HG03175 (cell line): ENCODE results near the gene SV2B.

Source experiments
- ATAC-seq: cut with Tn5 transposase; IDR thresholded peaks from one replicate; pipeline ENCODE4 v1.9.1; 2021; ENCODE audit warnings: mild to moderate bottlenecking, moderate library complexity; ENCODE audit not compliant: unreplicated experiment

Gene SV2B

GRCh38 chr15:91261345-91261744, 161.3 kb downstream of the SV2B start:
- ATAC-seq = no peak

GRCh38 chr15:91263632-91264531, 163.8 kb downstream of the SV2B start:
- no peak for ATAC-seq

DNA sequence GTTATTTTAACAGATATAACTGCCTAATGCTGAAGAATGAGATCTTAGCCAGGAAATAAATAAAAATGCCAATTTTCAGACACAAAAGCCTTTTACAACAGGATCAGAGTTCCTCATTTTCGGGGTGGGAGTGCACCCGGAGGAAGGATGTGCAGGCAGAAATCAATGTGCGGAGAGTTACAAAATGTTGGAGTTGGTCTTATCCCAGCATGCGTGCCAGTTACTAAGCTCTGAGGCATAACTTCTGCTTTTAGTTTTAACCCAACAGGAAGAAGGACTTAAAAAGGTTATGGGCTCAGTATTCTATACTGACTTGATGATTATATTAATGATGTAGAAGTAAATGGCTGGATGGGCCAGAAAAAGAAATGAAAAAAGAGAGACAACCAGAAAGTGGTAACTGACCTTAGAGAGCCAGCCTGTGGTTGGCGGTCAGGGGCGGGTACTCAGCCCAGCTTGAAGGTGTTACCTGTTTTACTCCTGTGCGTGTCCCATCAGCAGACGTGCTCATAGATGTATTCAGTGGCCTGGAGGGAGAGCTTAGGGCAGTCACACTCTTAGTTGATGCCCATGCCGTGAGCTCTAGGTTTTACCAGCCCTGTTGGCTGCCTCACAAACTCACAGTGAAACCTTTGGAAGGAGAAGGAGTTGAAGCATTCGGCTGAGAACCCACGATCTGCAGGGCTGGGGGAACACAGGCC, 164.7 kb downstream of the SV2B start:
- no peak for ATAC-seq

DNA sequence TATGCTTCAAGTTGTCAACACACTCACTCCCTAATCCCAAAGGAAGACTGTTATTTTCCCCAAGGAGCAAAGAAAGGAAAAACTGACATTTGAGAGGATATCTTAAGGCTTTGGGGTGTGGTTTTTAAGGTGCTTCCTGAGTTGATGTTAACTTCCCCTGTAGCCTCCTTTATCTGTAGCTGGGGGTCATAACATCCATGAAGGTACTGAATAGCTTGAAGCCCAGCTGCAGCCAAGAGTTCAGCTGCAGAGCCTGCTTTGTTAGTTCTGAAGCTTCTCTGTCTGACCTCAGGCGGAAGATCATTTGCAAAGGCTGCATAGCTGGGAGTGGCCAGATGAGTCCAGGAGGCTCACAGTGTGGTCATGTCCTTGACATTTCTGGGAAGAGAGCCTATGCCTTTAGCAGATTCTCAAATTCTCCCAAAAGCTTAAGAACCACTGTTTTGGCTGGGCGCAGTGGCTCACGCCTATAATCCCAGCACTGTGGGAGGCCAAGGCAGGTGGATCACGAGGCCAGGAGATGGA, 165.4 kb downstream of the SV2B start:
- ATAC-seq = no peak

GRCh38 chr15:91268510-91268909, 168.5 kb downstream of the SV2B start:
- no peak for ATAC-seq

DNA sequence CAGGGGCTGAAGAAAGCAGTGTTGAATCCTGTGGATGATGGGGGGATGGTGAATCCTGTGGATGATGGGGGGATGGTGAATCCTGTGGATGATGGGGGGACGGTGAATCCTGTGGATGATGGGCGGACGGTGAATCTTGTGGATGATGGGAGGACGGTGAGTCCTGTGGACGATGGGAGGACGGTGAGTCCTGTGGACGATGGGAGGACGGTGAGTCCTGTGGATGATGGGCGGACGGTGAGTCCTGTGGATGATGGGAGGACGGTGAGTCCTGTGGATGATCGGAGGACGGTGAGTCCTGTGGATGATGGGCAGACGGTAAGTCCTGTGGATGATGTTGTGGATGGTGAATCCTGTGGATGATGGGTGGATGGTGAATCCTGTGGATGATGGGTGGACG, 170.7 kb downstream of the SV2B start:
- no peak for ATAC-seq

GRCh38 chr15:91271565-91272153, 171.6 kb downstream of the SV2B start:
- peak; percentile 69 for ATAC-seq

- ATAC-seq = no peak
Measured at GRCh38 chr15:91275844-91276243, 175.8 kb downstream of the SV2B start.

DNA sequence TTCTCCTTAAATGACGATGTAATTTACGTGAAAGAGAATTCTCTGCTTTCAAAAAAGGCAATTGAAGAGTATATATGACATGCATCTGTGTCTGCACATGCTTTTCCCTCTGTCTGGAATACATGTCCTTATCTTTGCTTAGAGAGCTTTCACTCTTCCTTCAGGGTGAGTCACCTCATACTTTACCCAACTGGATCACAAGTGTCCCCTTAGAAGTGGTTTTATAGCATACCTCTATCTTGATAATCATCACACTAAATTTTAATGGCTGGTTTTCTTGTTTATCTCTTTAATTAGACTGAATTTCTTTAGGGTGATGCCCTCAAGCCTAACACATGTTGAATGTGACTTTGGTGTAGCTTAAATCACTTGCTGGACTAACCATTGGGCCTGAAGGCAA, 178.9 kb downstream of the SV2B start:
- ATAC-seq = no peak

DNA sequence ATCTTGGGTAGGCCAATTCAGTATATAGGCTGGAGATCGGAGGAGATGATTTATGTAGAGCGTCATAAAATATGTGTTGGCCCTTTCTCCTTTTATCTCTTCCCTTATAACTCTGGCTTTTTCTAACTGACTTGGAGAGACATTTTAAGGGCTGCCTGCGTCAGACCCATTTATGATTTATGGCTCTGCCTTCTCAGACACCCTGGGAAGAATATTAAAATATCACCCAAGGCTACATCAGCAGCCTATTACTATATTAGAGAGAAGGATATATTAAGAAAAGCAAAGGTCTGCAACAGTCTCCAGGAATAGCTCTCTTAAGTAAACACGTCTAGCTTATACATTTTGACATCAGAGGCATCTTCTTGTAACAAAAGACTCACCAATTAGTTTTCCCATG, 179.4 kb downstream of the SV2B start:
- no peak for ATAC-seq

DNA sequence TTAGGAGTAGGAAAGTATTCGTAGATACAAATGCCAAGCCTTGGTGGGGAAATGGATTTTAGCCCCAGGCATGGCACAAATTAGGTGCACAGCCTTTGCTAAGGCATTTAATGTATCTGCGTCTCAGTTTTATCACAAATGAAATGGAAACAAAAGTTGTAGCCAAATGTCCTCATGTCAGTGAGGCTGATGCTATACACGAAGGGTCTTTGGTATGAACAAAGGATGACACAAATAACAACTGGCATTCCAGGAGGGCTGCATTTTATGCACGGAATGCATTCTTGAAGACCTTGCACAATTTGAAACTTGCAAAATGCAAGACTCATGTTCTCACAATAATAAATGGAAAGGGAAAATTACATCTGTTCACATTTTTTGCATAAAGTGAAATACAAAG, 181.9 kb downstream of the SV2B start:
- no peak for ATAC-seq

GRCh38 chr15:91282486-91282885, 182.4 kb downstream of the SV2B start:
- no peak for ATAC-seq

- no peak for ATAC-seq
Measured at GRCh38 chr15:91283155-91283554, 183.1 kb downstream of the SV2B start.

- ATAC-seq = no peak
Measured at GRCh38 chr15:91284758-91285466, 184.9 kb downstream of the SV2B start.

DNA sequence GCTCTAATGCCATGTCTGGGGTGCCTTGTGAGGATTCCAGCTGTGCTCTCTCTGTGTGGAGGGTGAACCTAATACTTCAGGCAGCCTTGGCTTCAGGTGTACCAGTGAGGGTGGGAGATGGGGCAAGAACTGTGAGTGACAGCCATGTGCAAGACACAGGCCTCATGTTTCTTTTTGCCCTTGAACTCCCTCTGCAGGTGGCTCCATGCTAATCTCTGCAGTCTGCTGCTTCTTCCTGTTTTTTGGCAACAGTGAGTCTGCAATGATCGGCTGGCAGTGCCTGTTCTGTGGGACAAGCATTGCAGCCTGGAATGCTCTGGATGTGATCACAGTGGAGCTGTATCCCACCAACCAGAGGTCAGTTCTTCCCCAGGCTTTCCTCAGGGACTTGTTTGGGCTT, 189.3 kb downstream of the SV2B start:
- ATAC-seq = no peak

GRCh38 chr15:91290553-91290952, 190.5 kb downstream of the SV2B start:
- ATAC-seq = no peak

- ATAC-seq = no peak
Measured at GRCh38 chr15:91291673-91292072, 191.6 kb downstream of the SV2B start.

DNA sequence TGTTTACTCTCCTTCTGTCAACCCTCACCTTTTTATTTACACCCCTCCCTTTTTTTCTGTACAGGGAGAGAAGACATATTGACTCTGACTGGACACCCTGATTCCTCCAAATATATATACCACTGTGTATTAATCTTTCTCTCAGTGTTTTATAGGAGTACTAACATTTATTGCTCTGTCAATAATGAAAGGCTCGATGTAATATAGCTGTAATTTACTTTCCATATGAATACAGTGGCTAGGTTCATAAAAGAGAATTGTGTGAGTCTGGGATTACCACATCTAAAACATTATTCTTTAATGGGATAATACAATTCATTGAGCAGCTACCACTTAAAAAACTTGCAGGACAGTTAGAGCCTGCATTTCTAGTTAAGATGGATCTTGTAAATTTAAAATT, 194.3 kb downstream of the SV2B start:
- no peak for ATAC-seq

- no peak for ATAC-seq
Measured at GRCh38 chr15:91294795-91295194, 194.7 kb downstream of the SV2B start.

GRCh38 chr15:91298101-91298500, 198.0 kb downstream of the SV2B start:
- ATAC-seq = no peak
